ENCODE results near the gene EIF2B2.

EIF2B2 gene

DNA sequence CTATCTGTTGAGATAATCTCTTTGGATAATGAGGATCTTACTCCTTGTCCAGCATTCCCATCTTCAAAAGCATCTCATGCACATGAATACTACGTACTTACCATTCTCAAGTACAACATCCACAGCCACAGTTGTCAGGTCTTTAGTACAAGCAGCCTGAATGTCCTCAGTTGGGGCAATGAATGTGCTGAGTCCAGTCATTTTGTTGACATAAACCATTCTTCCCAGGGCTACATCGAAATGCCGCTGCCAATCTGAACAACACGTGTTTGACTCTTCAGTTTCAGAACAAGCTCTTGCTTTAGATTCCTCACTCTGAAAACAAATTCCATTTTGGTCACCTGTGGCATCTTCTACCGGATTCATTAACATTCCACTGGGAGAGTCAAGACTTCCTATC, 43.6 kb downstream of the EIF2B2 start:
- no peak for DNase-seq

DNA sequence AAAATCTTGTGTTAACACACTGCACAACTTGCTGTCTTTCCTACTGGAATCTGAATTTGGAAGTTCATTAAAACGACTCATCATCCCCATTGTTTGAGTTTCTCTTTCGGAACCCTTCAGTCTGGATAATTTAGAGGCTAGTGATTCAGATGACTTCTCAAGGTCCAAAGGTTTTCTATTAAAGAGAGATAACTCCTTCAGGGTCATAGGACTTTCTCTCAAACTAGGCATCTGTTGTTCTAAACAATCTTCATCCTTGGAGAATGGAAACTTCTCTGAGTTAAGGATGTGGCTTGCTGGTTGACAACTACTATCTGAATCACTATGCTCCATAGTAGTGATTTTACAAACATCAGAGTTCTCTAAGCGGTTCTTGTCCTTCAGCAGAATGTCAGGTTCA, 44.2 kb downstream of the EIF2B2 start:
- DNase-seq: no peak

DNA sequence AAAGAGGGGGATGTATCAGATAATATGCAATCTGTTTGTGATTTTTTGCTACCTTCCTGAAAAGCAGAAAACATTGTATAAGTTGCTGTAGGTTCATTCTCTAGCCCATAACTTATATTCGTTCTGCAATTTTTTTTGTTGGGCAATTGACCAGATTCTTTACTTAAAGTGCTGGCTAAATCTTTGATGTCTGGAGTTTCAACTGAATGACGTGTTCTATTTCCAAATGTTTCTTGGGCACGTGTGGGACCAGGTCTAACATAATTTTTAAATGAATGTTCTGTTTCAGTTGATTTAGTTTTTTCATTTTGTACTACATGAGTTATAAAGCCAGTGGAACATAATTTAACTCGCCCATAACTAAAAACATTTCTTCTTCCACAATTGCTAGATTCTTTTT, 44.8 kb downstream of the EIF2B2 start:
- DNase-seq: no peak

DNA sequence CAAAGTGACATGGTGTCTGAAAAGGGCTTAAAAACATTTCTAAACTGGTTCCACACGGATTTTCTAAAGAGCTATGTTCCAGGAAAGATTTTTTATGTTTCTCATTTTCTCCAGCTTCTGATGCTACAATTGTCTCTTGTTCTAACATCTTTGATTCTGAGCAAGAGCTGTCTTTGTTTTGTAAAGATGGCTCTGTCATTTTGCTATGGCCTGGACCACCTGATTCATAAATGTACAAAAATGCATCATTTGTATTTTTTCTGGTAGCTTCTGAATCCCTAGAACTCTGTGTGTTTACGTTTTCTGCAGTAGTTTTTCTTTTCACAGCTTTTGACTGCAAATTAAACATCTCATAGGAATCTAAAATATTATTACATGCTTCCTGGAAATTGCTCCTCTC, 45.4 kb downstream of the EIF2B2 start:
- DNase-seq: no peak

DNA sequence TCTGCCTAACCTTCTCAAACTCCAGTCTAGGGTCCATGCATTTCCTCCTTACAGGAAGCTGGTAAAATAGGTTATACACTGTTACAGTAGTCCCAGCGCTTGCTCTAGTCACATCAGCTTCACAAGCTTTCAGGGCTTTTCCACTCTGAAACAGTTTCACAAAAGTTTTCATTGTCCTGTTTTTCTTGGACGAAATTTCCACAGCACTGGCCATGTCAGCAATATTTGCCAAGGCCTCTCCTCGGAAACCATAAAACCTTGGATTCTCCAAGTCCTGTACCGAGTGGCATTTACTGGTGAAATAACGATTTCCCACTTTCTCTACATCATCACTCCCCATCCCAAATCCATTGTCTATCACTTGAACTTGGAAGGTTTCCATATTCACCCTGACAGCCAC, 46.4 kb downstream of the EIF2B2 start:
- DNase-seq: no peak

DNA sequence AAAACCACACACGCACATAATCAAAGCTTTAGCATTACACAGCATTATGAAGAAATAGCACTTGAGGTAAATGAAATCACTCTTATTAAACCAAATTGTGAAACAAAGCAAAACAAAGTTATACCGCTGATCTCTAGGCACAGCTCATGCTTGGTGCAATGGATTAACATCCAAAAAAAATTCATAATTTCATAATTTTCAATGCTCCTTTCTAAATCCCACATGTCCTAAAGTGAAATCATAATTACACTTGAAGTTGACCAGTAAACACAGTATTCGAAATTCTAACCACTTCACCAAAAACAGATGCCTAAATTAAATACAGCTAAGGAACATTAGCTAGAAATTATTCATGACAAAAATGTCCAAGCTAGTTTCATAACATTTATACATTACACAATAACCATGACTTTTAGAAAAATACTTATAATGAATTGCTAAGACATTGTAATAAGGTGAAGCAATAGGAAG, 47.0 kb downstream of the EIF2B2 start:
- no peak for DNase-seq

DNA sequence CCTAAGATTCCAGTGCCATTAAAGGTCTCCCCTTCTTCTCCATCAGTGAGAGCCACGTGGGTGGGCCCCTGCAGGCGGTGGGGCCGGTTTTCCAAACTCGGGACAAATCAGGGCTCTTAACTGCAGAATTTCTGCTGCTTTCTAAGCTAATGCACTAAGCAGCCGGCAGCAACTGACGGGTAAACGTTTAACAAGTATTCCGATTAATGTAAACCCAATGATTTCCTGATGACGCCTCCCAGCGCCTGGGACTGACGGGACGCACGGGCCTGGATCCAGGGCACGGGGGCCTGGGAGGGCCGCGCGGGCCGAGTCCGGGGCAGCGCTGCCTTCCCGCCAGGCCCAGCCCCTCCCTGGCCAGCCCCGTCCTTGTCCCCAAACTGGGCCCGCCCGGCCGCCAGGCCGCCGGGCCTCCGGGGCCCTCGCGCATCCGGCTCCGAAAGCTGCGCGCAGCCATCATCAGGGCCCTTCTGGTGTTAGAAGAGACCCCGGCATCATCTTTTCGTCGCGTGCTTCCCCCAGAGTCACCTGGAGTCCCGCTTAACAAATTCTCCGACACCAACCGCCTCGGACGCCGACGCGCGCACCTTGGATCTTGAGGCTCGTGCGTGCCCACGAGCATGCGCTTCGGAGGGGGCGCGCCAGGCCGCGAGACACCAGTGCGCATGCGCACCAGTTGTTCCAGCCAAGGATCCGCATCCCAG, 48.3 kb downstream of the EIF2B2 start, which contains the start of gene MLH3:
MLH3 (minus strand) TSS at position 616 of the 704 bp plus-strand sequence. CDS start 1,812 bp downstream, outside the sequence.
- peak; percentile 76 for DNase-seq

DNA sequence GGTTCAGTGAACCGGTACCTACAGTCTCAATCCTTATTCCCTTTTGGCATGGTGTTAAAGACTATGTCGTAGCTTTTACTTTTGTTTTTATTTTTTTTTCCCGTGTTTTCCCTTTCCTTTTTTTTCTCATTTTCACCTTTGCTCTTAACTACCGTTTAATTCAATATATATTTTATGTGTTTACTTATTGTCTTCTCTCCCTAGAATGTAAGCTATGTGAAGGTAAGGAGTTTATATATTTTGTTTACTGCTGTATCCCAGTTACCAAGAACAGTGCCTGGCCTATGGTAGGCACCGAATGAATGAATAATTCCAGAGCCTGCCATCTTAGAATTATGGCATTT, 48.8 kb downstream of the EIF2B2 start:
- no peak for DNase-seq

DNA sequence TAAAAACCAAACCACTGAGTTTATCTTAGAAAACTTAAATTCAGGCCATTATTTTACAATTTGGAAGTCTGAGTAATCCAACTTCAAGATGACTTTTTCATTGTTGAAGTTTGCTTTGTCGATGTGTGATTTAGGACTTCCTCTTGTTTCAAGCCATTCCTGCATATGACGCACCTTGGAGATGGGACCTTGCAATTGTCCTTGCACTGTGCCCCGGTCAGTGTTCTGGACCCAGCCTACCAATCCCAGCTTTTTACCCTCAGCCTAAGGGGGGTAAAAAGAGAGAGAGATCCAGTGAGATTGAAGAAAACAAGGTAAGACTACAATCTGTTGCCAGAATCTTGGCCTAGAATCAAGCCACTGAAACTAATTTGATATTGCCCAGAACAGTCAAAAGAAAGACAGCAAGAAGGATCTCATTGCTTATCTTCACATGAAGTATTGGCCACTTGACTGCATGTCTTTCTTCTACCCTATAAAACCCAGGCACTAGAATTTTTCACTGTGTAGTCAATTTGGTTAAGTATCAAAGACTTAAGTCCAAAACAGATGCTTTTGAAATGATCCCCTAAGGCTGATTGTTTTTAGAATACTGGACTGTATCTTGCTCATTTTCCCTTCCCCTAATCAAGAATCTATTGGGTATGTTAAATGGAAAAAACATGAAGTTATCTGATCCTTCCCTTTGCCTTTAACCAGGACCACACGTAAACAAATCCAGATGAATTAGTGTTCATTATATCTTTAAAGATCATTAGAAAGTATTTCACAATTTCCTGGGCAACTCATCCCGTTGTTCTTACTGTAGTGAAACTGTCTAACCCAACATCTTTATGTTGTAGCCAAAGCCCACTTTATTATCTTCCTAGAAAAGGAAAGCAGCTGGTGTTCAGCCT, 50.9 kb downstream of the EIF2B2 start:
- DNase-seq: no peak

DNA sequence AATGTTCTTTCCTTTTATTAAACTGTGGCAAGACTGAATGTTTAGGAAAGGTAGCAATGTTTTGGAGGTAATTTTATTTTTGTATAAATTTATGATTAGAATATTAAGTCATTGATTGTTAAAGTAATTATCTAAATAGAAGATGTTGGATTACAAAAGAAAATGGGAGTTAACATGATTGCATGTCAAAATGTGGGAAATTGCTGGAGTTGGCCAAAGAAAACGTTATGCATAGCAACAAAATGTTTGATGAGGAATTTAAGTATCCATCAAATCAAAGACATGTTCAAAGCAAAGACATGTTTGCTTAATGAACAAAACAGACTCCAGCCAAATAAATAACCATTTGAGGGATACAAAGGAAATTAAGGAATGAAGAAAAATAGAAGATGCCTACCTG, 51.7 kb downstream of the EIF2B2 start:
- DNase-seq: no peak

DNA sequence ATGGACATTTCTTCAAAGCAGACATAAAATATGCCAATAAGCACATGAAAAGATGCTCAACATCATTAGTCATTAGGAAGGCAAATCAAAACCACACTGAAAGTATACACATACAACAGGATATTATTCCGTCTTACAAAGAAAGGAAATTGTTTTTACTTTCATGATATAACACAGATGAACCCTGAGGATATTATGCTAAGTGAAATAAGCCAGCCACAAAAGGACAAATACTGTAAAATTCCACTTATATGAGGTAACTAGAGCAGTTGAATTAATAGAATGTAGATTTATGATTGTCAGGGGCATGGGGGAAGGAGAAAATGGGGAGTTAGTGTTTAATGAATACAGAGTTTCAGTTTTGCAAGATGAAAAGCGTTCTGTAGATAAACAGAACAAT, 56.9 kb downstream of the EIF2B2 start:
- DNase-seq: no peak

DNA sequence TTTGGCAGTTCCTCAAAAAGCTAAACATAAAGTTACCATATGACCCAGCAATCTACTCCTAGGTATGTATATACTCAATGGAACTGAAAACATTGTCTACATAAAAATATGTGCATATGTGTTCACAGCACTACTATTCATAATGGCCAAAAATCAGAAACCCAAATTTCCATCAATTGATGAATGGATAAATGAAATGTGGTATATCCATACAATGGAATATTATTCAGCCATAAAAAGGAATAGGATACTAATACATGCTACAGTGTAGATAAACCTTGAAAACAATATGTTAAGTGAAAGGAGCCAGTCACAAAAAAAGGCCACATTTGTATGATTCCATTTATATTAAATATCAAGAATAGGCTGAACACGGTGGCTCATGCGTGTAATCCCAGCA, 57.7 kb downstream of the EIF2B2 start:
- DNase-seq: no peak

Data from NCI-H1048 (cell line).